Stimulated activated CD8-positive, alpha-beta memory T cell treated with anti-CD3 and anti-CD28 coated beads, Interleukin-15, amount 100 ng/mL, for 48 hours (primary cell): ENCODE measurements around the gene BTBD9.

Experiments used
- DNase-seq, 2 donors: peaks; one replicate each; pipeline ENCODE4 v3.0.0-alpha.2; 2020; ENCODE audit warnings: low read depth in 2 of 2

Gene BTBD9

DNA sequence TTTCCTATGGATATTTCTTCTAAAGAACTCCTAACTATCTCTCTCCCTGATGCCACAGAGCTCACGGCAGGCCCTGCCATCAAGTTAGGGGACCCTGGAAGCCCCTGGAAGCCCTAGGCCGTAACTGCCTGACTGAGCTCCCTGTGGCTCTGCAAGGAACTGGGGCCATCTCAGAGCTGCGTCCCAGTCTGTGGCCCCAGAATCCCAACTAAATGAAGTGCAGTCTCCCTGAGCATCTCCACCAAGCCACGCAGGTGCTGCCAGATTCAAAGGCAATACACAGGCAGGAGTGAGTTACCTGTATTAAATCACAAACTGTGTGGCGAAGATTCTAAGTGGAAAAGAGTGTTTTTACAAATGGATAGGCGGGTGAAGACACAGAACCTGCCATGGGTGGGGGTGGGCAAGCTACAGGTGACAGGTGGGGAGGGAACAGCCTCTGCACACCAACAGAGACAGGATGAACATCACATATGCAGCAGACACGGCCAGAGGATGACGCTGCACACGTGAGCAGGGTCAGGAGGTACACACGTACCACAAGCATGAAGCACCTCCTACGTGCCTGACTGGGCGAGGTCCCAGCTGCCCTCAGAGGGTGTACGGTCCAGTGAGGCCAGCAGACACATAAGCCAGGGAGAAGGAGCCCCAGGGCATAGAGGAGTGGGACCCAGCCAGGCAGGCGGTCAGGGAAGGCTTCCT, 461.7 kb downstream of the BTBD9 start:
- DNase-seq = no peak

DNA sequence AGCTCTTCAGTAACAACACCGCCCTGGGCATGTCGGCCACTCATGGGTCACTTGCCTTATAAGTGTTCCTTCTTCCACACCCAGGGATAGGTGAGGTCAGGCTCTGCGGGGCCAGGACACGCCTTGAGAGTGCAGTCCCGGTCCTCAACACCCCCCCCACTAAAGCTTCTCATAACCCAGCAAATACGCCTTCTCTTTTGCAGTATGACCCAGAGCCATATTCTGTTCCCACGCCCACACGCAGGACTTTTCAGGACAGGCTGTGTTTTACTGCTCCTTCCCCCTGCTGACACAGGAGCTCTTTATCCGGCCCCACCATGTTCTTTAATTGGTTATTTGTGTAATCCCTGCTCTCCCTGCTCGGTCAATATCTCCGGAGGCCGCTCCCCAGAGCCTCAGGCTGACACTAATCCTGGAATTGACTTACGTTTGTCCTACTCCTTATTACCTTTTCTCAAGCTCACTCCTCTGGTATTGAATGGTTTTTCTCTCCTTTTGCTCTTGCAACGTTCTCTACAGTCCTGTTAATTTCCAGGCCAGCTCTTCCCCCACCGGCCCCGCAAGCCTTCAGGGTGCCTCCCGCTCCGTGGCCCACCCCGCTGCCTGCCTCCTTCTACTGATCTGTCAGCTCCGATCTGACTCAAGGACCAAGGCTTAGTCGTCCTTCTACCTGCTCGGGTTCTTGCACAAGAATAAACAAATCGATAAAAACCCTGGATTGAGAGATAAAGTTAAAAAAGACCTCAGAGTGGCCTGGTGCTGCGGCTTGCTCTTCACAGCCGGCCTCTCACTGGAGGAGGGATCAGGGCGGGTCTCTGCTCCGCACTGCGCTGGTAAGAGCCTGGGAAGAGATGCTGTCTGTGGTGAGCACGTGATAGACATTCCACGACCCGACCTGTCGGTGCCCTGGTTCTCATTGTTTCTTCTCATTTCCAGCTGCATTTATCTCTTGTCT, 462.7 kb downstream of the BTBD9 start:
- DNase-seq = no peak

DNA sequence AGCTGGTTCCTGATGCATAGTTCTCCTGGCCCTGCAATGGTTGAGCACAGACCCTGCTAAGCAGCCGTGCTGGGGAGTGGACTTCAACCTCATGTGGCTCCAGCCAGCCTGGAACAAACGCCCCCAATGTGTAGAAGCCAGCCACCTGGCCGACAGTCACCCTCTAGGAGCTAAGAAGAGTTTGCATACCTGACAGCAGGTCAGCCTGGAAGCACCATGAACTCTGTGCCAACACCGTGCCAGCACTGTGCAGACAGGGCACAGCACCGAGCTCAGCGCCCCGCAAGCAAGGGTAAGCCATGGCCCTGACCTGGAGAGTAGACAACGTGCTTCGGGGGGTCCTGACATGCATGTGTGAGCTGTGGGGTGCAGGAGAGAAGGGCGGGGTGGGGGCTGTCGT, 463.9 kb downstream of the BTBD9 start:
- no peak for DNase-seq

DNA sequence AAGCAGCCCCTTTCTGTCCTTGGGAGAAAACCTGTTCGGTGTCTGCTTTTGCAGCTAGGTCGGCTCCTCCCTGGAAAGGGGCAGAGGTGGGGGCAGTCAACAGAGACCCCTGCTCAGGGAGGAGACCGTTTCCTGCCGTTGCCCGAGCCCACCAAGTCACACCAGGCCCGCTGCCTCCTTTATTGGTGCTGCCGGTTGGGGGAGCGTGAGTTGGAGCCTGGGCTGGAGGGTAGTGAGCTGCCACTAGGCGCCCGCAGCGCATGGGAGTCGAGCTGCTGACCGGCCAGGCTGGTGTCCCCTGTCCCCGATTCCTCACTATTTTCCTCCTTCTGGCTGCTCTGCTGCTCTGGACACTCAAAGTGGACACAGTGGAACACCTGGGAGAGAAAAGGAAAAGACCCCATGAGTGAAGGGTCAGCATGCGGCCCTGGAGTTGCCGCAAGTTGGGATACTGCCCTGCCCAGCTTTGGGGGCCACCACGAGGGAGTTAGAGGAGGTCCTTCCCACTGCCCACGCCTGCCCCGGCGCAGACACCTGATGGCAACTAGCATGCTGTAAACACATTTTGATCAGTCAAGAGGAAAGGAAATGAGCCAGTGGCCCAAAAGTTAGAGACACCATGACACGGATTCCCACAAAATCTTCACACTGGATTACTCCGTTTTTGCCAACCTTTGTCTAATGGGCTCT, 464.8 kb downstream of the BTBD9 start:
- DNase-seq = no peak

DNA sequence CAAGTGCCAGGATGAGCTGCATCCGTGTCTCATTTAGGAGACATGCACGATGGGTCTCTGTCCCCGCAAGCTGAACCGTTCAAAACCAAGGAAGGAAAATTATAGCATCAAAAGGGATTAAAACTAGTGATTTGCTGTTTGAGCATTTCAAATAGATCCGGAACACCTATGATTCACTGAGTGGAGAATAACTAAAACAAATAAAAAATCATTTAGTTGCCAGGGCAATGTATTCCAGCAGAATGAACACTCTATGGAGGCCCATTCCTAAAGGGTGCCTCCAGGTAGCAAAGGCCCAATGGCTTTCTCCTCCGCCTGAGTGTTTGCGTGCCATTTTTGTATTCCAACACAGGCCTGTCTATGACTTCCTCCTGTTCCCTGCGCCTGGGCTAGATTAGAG, 465.4 kb downstream of the BTBD9 start:
- no peak for DNase-seq

DNA sequence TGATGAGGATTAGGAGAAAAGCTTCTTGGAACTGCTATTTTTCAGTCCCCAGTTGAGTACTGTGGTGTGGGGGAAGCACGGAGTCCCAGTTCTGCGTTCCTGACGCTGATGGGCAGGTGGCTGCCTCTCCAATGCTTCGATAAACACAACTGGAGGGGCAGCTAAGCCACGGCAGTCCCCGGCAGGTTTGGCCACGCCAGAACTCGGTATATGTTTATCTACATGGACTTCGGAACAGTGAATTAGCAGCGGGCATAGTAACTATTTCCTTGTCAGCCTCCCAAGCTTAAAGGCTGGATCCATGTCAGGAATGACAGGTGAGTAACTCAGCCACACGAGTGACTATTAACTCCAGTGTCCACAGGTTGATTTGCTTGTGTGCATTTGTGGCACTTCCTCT, 465.8 kb downstream of the BTBD9 start:
- DNase-seq = no peak

DNA sequence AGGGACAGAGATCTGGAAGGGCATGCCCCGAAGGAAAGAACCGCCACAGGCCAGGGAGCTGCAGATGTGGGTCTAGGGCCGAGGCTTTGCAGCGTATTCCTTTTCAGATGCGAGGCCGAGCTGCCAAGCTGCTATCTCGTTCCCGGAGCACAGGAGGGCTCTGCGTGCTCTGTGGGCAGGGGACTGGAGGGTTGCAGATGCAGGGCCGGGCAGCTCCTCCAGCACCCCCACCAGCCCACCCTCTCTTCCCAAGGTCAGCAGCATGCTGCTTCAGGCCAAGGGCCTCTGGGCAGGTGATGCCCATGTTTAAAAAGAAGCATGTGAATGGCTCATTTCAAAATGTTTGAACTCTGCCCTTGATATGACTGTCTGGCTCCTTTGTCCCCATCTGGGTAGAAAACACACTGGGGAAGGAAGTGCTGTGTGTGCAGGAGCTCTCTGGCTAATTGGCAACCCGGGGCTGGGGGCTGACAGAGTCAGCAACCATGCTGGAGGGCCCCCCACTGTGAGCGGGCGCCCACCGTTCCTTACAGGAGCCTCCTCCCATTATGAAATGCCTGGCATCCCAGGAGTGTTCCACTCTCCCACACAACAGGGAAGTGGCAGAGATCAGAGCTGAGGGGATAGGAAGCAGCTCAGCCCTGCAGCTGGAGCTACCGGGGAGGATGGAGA, 466.9 kb downstream of the BTBD9 start:
- DNase-seq = no peak

DNA sequence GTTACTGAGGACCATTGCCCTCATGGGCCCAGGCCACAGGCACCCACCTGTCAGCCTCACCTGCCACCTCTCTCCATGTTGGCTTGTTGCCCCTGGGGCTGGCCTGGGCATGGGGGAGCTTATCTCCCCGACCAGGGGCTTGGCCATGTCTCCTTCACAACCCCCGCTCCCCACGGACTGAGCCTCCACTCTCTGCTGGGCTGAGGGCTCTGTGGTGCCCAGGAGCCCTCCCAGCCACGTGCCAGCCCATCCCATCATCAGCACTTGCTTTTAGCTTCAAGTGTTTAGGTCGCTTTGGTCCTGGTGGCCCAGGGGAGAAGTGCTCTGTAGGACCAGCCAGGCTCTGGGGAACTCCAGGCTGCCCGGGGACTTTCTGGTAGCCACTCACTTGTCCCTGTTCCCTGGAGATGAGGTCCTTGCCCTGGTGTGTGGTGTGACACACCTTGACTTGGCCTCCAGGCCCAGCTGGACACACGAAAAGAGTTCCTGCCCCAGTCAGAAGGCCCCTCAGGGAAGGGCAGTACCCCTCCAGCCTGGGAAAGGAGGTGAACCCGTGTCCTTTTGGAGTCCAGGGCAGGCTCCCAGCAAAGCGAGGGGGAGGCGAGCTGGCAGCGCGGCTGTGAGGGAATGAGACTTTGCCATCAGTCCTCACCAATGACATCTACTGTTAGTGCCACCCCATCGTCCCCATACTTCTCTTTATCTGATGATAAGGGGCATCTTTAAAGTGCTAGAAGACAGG, 467.6 kb downstream of the BTBD9 start:
- DNase-seq = no peak

DNA sequence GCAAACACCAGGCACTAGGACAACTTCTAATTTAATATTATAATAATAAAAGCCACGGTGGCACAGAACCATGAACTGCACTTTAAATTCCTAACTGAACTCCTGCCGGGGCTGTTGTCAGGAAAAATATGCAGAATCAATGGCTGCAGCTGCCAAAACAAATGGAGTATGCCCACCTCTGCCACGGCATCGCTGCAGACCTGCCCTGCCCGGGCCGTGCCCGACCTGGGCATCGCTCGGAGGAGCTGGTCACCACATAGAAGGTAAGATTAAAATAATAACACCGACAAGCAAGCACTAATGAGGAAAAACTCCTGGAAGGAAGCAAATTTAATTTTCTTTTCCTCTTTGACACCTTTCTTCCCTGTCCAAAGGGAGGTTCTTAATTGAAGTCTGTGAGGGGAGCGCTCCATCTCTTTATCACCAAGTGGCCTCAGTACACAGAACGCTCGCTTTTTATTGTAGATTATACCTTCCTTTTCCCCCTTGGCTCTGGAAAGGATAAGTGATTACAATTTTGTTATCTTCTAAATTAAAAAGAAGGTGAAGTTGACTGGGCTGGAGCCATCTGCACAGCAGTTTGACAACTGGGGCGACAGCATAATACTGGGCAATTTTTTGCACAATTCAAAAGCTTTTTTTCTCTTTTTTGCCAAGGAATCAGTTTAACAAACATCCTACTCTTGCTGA, 468.9 kb downstream of the BTBD9 start:
- no peak for DNase-seq

DNA sequence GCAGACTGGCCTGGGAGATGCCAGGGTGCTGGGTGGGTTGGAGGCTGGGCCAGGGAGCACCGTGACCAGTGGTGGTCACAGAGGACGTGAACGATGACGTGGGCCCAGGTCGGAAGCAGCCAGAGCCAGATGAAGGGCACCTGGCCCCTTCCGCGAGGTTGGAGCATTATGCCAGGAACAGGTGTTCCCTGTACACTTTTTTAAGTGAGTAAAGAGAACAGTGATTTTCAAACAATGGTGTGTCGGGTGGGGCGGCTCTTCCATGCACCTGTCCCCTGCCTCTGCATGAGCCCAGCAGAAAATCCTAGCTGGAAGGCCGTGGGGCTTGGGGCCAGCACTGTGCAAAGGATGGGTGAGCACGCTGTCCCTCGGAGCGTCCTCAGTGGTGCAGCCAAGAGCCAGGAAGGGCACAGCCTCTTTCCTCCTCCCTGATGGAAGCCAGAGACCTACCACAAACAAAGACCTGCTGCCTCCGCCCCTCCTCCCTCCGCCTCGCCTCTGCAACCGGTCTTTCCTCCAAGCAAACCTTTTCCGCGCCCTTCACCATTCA, 469.7 kb downstream of the BTBD9 start:
- no peak for DNase-seq

DNA sequence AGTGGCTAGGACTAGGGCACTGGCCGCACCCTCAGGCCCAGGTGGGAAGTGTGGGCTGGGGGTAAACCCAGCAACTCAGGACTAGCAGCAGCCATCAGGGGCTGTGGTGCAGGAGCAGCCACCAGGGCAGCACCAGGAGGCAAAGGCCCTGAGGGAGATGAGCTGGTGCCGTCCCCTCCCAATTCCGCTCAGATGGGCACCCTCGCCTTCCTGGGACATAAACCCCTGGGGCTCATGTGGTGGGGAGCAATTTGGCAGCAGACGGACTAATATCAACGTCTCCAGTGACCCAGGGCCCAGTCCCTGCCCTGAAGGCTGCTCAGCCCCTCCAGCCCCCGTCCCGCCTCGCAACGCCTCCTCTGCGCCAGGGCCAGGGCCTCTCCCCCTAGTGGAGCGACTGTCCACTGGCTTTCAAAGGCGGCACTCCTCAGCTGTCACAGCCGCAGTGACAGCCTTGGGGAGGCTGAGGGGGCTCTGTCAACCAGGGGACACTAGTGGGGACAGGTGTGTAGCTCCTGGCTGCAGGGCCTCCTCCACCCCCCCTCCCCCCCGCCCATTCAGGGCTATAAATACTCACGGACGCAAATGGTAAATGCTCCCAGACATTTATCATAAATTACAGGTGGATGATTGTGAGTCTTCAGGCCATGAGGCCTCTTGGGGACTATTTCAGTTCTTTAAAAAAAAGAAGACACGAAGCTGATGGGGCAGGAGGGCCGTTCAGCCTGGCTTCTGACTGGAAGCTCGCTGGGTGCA, 470.3 kb downstream of the BTBD9 start:
- no peak for DNase-seq

DNA sequence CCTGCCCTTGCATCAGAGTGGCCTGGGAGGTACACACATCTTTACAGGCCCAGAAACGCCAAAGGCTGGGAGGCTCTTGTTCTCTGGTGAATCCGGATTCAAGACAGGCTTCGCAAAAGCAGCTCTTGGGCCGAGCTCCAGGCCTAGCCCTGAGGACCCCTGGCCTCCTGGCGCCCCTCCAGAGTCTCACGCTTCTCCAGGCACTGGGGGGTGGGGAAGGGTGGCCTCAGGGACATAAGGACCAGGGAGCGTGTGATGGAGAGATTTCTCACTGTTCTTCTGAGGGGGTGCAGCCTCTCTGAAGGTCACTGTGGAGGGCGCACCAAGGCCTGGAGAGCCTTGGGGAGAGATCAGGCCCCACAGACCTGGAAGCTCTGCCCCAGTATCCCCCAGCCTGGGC, 471.0 kb downstream of the BTBD9 start:
- DNase-seq = no peak

DNA sequence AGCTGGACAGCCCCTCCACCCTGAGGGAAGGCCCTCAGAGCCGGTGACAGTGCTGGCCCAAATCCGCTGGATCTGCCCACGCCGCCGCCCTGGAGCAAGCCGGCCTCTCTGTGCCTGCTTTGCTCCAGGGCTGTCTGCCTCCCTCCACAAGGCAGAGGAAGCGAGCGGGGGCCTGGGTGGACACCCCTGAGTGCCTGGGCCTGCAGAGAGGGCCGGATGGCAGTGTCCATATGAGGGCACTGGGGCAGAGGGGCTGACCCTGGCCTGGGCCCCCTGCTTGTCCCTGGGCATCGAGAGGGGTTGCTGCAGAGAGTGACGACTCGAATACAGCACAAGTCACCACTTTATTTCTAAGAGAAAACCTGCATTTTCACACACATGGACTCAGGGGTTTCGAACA, 471.6 kb downstream of the BTBD9 start:
- no peak for DNase-seq

DNA sequence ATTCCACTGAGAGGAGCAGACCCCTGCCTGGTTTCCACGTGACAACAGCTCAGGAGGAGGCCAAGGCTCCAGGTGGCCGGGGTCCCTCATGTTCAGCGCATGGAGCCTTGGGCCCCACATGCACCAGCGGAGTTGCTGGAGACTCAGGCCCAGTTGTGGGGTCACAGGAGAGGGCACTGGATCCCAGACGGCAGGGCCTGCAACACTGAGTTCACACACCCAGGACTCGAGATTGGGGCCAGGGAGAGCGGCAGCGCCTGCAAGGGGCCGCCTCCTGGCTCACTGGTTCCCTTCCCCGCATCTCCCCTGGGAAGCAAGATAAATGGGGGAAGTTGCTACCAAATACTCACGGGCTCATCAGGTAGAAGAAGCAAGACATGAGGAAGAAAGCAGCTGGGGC, 472.1 kb downstream of the BTBD9 start:
- no peak for DNase-seq

DNA sequence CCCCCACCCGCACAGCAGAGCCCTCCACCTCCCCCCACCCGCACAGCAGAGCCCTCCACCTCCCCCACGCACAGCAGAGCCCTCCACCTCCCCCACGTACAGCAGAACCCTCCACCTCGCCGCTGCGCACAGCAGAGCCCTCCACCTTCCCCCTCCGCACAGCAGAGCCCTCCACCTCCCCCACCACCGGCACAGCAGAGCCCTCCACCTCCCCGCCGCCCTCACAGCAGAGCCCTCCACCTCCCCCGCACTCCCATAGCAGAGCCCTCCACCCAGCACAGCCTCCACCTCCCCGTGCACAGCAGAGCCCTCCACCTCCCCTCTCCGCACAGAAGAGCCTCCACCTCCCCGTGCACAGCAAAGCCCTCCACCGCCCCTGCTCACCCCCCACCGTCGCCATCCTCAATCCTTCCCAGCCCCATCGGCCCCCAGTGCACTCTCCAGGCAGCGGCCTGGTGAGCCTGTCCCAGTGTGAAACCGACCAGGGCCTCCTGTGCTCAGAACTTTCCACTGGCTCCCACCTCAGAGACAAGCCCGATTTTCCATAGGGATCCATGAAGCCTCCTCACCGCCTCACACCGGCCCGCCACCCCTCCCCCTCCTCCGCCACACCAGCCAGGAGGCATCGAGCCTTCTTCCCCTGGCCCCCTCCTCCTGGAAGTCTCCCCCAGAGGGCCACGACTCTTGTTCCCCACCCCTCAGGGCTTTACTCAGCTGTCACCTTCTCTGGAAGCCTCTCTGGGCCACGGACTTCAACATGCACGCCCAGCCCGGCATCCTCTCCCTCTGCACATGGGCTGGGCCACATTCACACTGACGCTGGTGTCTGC, 473.1 kb downstream of the BTBD9 start:
- no peak for DNase-seq

DNA sequence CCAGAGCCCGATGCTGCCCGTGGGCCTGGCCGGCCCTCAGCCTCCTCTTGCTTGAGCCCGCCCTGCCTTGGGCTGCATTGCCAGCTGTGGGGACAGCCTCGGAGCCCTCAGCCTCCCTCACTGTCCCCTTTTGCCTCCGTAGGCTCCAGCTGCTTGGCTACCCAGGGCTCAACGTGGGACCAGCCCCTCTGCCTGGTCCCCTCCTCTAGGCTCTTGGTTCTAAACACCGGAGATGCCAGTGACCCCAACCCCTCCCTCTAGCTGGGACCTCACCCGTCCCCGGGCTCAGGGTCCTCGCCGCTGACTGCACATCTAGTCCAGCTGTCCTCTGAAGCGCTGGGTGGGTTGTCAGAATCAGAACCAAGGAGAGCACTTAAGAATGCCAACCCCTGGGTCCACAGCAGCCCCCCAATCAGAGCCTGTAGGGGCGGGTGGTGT, 475.0 kb downstream of the BTBD9 start:
- DNase-seq = no peak

DNA sequence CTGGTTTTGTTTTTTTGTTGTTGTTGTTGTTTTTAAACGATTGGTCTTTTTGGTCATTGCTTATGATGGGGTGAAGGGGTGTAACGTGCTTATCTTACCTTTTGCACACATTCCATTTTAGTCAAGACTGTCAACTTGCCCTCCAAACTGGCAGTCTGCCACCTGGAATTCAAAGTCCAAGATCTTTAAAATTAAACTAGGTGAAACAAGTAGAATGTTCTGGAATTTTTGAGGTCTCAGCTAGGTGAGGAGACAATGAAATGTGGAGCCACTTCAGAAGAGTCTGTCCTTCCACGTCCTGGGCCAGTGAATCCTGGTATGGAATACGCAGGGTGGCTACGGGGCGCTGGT, 475.6 kb downstream of the BTBD9 start:
- DNase-seq = no peak

DNA sequence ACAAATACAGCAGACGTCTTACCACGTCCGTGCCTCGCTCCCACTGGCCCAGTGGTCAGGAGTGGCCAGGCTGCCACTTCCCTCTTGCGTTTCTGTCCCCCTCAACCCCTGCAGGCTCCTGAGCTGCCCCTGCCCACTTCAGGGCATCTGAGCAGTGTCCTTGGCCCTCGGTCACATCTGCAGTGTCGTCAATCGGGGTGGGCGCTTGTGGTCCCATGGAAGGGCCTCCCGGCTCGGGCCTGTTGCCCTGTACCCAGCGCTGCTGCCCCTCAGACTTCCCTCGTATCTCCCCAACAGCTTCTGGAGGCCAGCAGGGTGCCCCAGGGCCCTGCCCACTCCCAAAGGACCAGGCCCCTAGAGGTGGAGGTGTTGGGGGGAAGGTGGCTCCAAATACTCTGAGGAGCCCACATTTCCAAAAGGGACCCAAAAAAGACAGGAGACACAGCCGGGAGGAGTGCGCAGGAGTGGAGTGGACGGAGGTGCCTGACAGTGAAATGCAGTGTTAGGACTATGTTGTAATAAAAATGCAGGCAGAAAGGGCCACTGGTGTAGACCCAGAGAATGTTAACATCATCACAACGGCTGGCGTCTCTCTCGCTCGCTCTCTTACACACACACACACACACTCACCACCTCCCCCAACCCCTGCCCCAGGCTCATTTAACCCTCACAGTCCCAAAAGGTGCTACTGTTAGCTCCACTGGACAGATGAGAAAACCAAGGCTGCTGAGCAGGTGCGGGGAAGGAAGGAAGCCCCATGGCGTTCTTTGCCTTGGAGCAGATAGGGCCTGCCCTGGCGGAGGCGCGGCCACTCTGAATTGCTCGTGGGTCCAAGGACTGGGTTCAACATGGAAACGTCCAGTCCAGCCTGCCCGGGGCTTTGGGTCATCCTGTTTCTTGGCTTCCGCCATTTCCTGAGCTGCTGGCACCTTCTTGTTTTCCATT, 476.3 kb downstream of the BTBD9 start:
- DNase-seq = no peak
